DND-41 (cell line): Measurements from ENCODE around the gene ACAD11.

Source experiments
- CTCF ChIP-seq: IDR thresholded peaks from 2 replicates; pipeline ENCODE4 v1.5.1; 2012; ENCODE audit warnings: borderline replicate concordance, low read length, moderate library complexity, mild to moderate bottlenecking; ENCODE audit not compliant: poor library complexity, severe bottlenecking; ENCODE audit errors: extremely low read depth
- EZH2 ChIP-seq: IDR thresholded peaks from 3 replicates; pipeline ENCODE4 v1.6.1; 2012; ENCODE audit warnings: borderline replicate concordance, low read depth, mild to moderate bottlenecking, moderate library complexity, low read length, inconsistent platforms; ENCODE audit not compliant: severe bottlenecking

- TF ChIP-seq CTCF: no peak
- TF ChIP-seq EZH2: no peak
Measured at GRCh38 chr3:132556508-132557159, 103.0 kb downstream of the ACAD11 start.
